ENCODE data around the gene NUP205. TPM values are rescaled to one million over a fixed set of nuclear protein-coding genes. Genes with fewer than 3 reads are reported as not detected.
A peak's percentile ranks its signal among the peaks of the same experiment; 100 is the strongest.

NUP205 gene
- total RNA-seq, 6 experiments from 2014 or later = 32.3 to 54.7 (median 49.9) TPM

GRCh38 chr7:135512135-135512887 lies 45.4 kb upstream of the NUP205 start:
- Mint-ChIP-seq H3K9me3 (no peaks in the 10 kb centered on the region), H3K4me1 (ENCODE audit: low read depth) (peaks cover 11% of the 10 kb centered on the region), H3K27me3 (ENCODE audit: insufficient read depth) (no peaks in the 10 kb centered on the region; the same call in 1 of the 2 replicates), H3K27ac (no peak overlapping the region; the same call in 1 of the 2 replicates), H3K4me3 (no peak overlapping the region), H3K36me3 (ENCODE audit: low read depth) (no peaks in the 10 kb centered on the region)
- TF ChIP-seq CTCF (IDR thresholded peaks at IDR 0.05) = peak; percentile 85
- peak; percentile 61 for DNase-seq

- Mint-ChIP-seq H3K36me3 (ENCODE audit: low read depth) (no peaks in the 10 kb centered on the region), H3K4me3 (no peak overlapping the region), H3K4me1 (ENCODE audit: low read depth) (no peaks in the 10 kb centered on the region), H3K9me3 (no peaks in the 10 kb centered on the region), H3K27me3 (ENCODE audit: insufficient read depth) (no peaks in the 10 kb centered on the region; the same call in 1 of the 2 replicates), H3K27ac (no peak overlapping the region)
- TF ChIP-seq CTCF (IDR thresholded peaks at IDR 0.05) = no peak
- DNase-seq = no peak
Measured at GRCh38 chr7:135514856-135515255, 42.9 kb upstream of the NUP205 start.

- no peaks in the 10 kb centered on the region for H3K36me3 Mint-ChIP-seq (ENCODE audit: low read depth)
- no peak for DNase-seq
- H3K4me3 Mint-ChIP-seq = no peak overlapping the region
- H3K27ac Mint-ChIP-seq = no peak overlapping the region
- TF ChIP-seq CTCF (IDR thresholded peaks at IDR 0.05) = no peak
- no peaks in the 10 kb centered on the region for H3K4me1 Mint-ChIP-seq (ENCODE audit: low read depth)
- no peaks in the 10 kb centered on the region for H3K9me3 Mint-ChIP-seq
- H3K27me3 Mint-ChIP-seq (ENCODE audit: insufficient read depth) = no peaks in the 10 kb centered on the region; the same call in 1 of the 2 replicates
Measured at GRCh38 chr7:135517060-135517459, 40.7 kb upstream of the NUP205 start.

- no peak for TF ChIP-seq CTCF (IDR thresholded peaks at IDR 0.05)
- no peaks in the 10 kb centered on the region for H3K9me3 Mint-ChIP-seq
- no peak overlapping the region for H3K27ac Mint-ChIP-seq
- H3K27me3 Mint-ChIP-seq (ENCODE audit: insufficient read depth) = no peaks in the 10 kb centered on the region; the same call in 1 of the 2 replicates
- no peaks in the 10 kb centered on the region for H3K36me3 Mint-ChIP-seq (ENCODE audit: low read depth)
- H3K4me3 Mint-ChIP-seq = no peak overlapping the region
- DNase-seq = no peak
- H3K4me1 Mint-ChIP-seq (ENCODE audit: low read depth) = no peaks in the 10 kb centered on the region
Measured at GRCh38 chr7:135518748-135519147, 39.0 kb upstream of the NUP205 start.

- no peaks in the 10 kb centered on the region for H3K9me3 Mint-ChIP-seq
- no peaks in the 10 kb centered on the region; the same call in 1 of the 2 replicates for H3K27me3 Mint-ChIP-seq (ENCODE audit: insufficient read depth)
- DNase-seq = no peak
- no peaks in the 10 kb centered on the region for H3K4me1 Mint-ChIP-seq (ENCODE audit: low read depth)
- TF ChIP-seq CTCF (IDR thresholded peaks at IDR 0.05) = no peak
- no peak overlapping the region for H3K27ac Mint-ChIP-seq
- no peak overlapping the region for H3K4me3 Mint-ChIP-seq
- no peaks in the 10 kb centered on the region for H3K36me3 Mint-ChIP-seq (ENCODE audit: low read depth)
Measured at GRCh38 chr7:135519233-135519688, 38.5 kb upstream of the NUP205 start.
